Ishikawa (cell line): ENCODE results near the gene GMDS.

Experiments
- CEBPB ChIP-seq: IDR thresholded peaks from 2 replicates; pipeline ENCODE4 v1.6.1; 2012
- CREB1 ChIP-seq: IDR thresholded peaks from 2 replicates; pipeline ENCODE4 v1.6.1; 2012; ENCODE audit warnings: low read depth
- EGR1 ChIP-seq: IDR thresholded peaks from 2 replicates; pipeline ENCODE4 v1.6.1; 2012
- EP300 ChIP-seq: IDR thresholded peaks from 2 replicates; pipeline ENCODE4 v1.6.1; 2012; ENCODE audit warnings: borderline replicate concordance
- FOXM1 ChIP-seq: IDR thresholded peaks from 2 replicates; pipeline ENCODE4 v1.6.1; 2012; ENCODE audit warnings: low read depth, borderline replicate concordance
- MAX ChIP-seq: IDR thresholded peaks from 2 replicates; pipeline ENCODE4 v1.6.1; 2012
- NFIC ChIP-seq: IDR thresholded peaks from 2 replicates; pipeline ENCODE4 v1.6.1; 2012
- RAD21 ChIP-seq: IDR thresholded peaks from 2 replicates; pipeline ENCODE4 v1.6.1; 2012; ENCODE audit warnings: low read depth
- REST ChIP-seq: IDR thresholded peaks from 2 replicates; pipeline ENCODE4 v1.6.1; 2012; ENCODE audit warnings: low read depth, mild to moderate bottlenecking
- TAF1 ChIP-seq: IDR thresholded peaks from 2 replicates; pipeline ENCODE4 v1.6.1; 2012; ENCODE audit warnings: low read depth, mild to moderate bottlenecking
- TCF12 ChIP-seq: IDR thresholded peaks from 2 replicates; pipeline ENCODE4 v1.6.1; 2012; ENCODE audit warnings: low read depth
- TEAD4 ChIP-seq: IDR thresholded peaks from 2 replicates; pipeline ENCODE4 v1.6.1; 2012
- USF1 ChIP-seq: IDR thresholded peaks from 2 replicates; pipeline ENCODE4 v1.6.1; 2012
- YY1 ChIP-seq: IDR thresholded peaks from 2 replicates; pipeline ENCODE4 v1.6.1; 2012; ENCODE audit warnings: low read depth
- ZBTB7A ChIP-seq: IDR thresholded peaks from 2 replicates; pipeline ENCODE4 v1.6.1; 2012; ENCODE audit warnings: low read depth

GMDS gene

GRCh38 chr6:2272696-2273095 is 27.3 kb upstream of the GMDS start:
- TF ChIP-seq ZBTB7A (no peak), USF1 (no peak), REST (no peak), CEBPB (no peak), TAF1 (no peak), NFIC (no peak), YY1 (no peak), MAX (no peak), FOXM1 (no peak), TEAD4 (no peak), RAD21 (no peak), EP300 (no peak), CREB1 (no peak), EGR1 (no peak), TCF12 (no peak)

- TF ChIP-seq FOXM1 (no peak), ZBTB7A (no peak), CREB1 (no peak), REST (no peak), EGR1 (no peak), NFIC (no peak), RAD21 (no peak), EP300 (no peak), TCF12 (no peak), USF1 (no peak), MAX (no peak), YY1 (no peak)
Observed at GRCh38 chr6:2270054-2270453, 24.6 kb upstream of the GMDS start.

- TF ChIP-seq REST, result no peak
- no peak for TF ChIP-seq EP300
- no peak for TF ChIP-seq RAD21
- no peak for TF ChIP-seq CEBPB
- TF ChIP-seq YY1, result no peak
- no peak for TF ChIP-seq ZBTB7A
- TF ChIP-seq FOXM1, result no peak
- TF ChIP-seq TEAD4, result no peak
- no peak for TF ChIP-seq MAX
- no peak for TF ChIP-seq TCF12
- no peak for TF ChIP-seq TAF1
- no peak for TF ChIP-seq NFIC
- TF ChIP-seq CREB1, result no peak
- TF ChIP-seq EGR1, result no peak
- TF ChIP-seq USF1, result no peak
Observed at GRCh38 chr6:2266841-2267240, 21.4 kb upstream of the GMDS start.

- TF ChIP-seq EP300, result no peak
- no peak for TF ChIP-seq USF1
- no peak for TF ChIP-seq CREB1
- no peak for TF ChIP-seq CEBPB
- no peak for TF ChIP-seq EGR1
- TF ChIP-seq TAF1, result no peak
- TF ChIP-seq RAD21, result no peak
- no peak for TF ChIP-seq FOXM1
- no peak for TF ChIP-seq ZBTB7A
- no peak for TF ChIP-seq TCF12
- no peak for TF ChIP-seq TEAD4
- no peak for TF ChIP-seq YY1
- TF ChIP-seq REST, result no peak
- TF ChIP-seq NFIC, result no peak
- no peak for TF ChIP-seq MAX
Observed at GRCh38 chr6:2266031-2266795, 20.8 kb upstream of the GMDS start.
